ENCODE measurements around the gene SHISA5. TPM values are rescaled to one million over a fixed set of nuclear protein-coding genes. Genes with fewer than 3 reads are reported as not detected.

SHISA5 gene
- total and polyA plus RNA-seq, 4 donors, result 40.7 to 104 (median 75.8) TPM

- TF ChIP-seq HNF4A (conservative IDR thresholded peaks at IDR 0.05) (no peak), GABPA (IDR thresholded peaks at IDR 0.05 in 1 of 2, conservative IDR thresholded peaks at IDR 0.05 in 1 of 2) (no peak), RXRA (IDR thresholded peaks at IDR 0.05) (no peak), JUND (IDR thresholded peaks at IDR 0.05) (no peak), ZBTB33 (IDR thresholded peaks at IDR 0.05) (no peak), FOXA2 (IDR thresholded peaks at IDR 0.05) (no peak), FOXA1 (IDR thresholded peaks at IDR 0.05) (no peak), YY1 (IDR thresholded peaks at IDR 0.05) (no peak), RAD21 (IDR thresholded peaks at IDR 0.05) (no peak), MAX (IDR thresholded peaks at IDR 0.05) (no peak), HNF4G (IDR thresholded peaks at IDR 0.05) (no peak), REST (IDR thresholded peaks at IDR 0.05) (no peak), SP1 (IDR thresholded peaks at IDR 0.05) (no peak), ATF3 (IDR thresholded peaks at IDR 0.05) (no peak), EGR1 (IDR thresholded peaks at IDR 0.05; ENCODE audit: low read depth in 2 of 2) (no peak), NR2F2 (IDR thresholded peaks at IDR 0.05) (no peak), CTCF (IDR thresholded peaks at IDR 0.05; ENCODE audit: low read depth, low read length, missing input control) (no peak), TAF1 (conservative IDR thresholded peaks at IDR 0.05) (no peak)
- Histone ChIP-seq H3K4me3 (ENCODE audit: low read depth in 1 of 3, low read length in 3 of 3) (no peak overlapping the region), H3K36me3 (ENCODE audit: control insufficient read depth in 4 of 4, insufficient read depth in 3 of 4, low read depth in 1 of 4, low read length in 3 of 4) (no peaks in the 10 kb centered on the region)
These were observed 3.3 kb downstream of the SHISA5 start for GRCh38 chr3:48500656-48501055.

GRCh38 chr3:48493203-48493501, 10.8 kb downstream of the SHISA5 start:
- Histone ChIP-seq H3K9ac (ENCODE audit: low read depth in 1 of 2, low read length in 2 of 2) (no peak overlapping the region), H3K36me3 (ENCODE audit: control insufficient read depth in 4 of 4, insufficient read depth in 3 of 4, low read depth in 1 of 4, low read length in 3 of 4) (no peaks in the 10 kb centered on the region), H3K27ac (ENCODE audit: low read depth in 1 of 2, low read length in 2 of 2) (no peak overlapping the region), H3K4me3 (ENCODE audit: low read depth in 1 of 3, low read length in 3 of 3) (no peak overlapping the region), H3K27me3 (ENCODE audit: control insufficient read depth in 4 of 4, insufficient read depth in 4 of 4, low read length in 3 of 4) (no peaks in the 10 kb centered on the region), H3K9me3 (ENCODE audit: control insufficient read depth in 4 of 4, low read length in 3 of 4) (no peaks in the 10 kb centered on the region), H3K4me1 (ENCODE audit: control insufficient read depth in 4 of 4, insufficient read depth in 4 of 4, low read length in 3 of 4) (no peaks in the 10 kb centered on the region)
- WGBS, result 97% methylated on average over 3 of the region's 3 CpGs
- no peak for DNase-seq (ENCODE audit: low spot score)
- TF ChIP-seq RAD21 (IDR thresholded peaks at IDR 0.05), result no peak

More at GRCh38 chr3:48500656-48501055, 3.3 kb downstream of the SHISA5 start:
- 99% methylated on average over 5 of the region's 5 CpGs for WGBS
- peaks cover 5 to 13% (median 7%) of the 10 kb centered on the region in 4 donors for H3K4me1 ChIP-seq (ENCODE audit: control insufficient read depth in 4 of 4, insufficient read depth in 4 of 4, low read length in 3 of 4)
- H3K9me3 ChIP-seq (ENCODE audit: control insufficient read depth in 4 of 4, low read length in 3 of 4), result no peaks in the 10 kb centered on the region
- no peak overlapping the region for H3K27ac ChIP-seq (ENCODE audit: low read depth in 1 of 2, low read length in 2 of 2)
- H3K27me3 ChIP-seq (ENCODE audit: control insufficient read depth in 4 of 4, insufficient read depth in 4 of 4, low read length in 3 of 4), result no peaks in the 10 kb centered on the region
- DNase-seq (ENCODE audit: low spot score), result no peak
- no peak overlapping the region for H3K9ac ChIP-seq (ENCODE audit: low read depth in 1 of 2, low read length in 2 of 2)
